Vagina (tissue), 2 donors: Measurements from ENCODE around the gene DCHS2. TPM values are rescaled to one million over a fixed set of nuclear protein-coding genes. Genes with fewer than 3 reads are reported as not detected.

Source experiments
- DNase-seq, 2 donors: peaks; one replicate each; pipeline ENCODE4 v3.0.0-alpha.2; 2017; ENCODE audit errors: extremely low spot score in 2 of 2
- H3K27ac ChIP-seq: fragments of 200-600 bp; sonication (generic); one replicate; pipeline ENCODE4 v1.5.1; 2019
- H3K27me3 ChIP-seq: fragments of 200-600 bp; sonication (generic); one replicate; pipeline ENCODE4 v1.5.1; 2019
- H3K36me3 ChIP-seq, 2 donors: fragments of 200-600 bp; sonication (generic); one replicate each; pipeline ENCODE4 v1.5.1; 2017 to 2019
- H3K4me1 ChIP-seq: fragments of 200-600 bp; sonication (generic); one replicate; pipeline ENCODE4 v1.5.1; 2019
- H3K4me3 ChIP-seq, 2 donors: fragments of 200-600 bp; sonication (generic); 1 replicate in 1 of 2; 2 replicates in 1 of 2; pipeline ENCODE4 v1.5.1; 2016 to 2019
- H3K9me3 ChIP-seq: fragments of 200-600 bp; sonication (generic); one replicate; pipeline ENCODE4 v1.5.1; 2019
- POLR2A ChIP-seq, 2 donors: fragments of 450-650 bp; IDR thresholded peaks; one replicate each; pipeline ENCODE4 v1.6.1; 2017; ENCODE audit warnings: antibody characterized with exemption in 2 of 2, mild to moderate bottlenecking in 2 of 2, moderate library complexity in 2 of 2
- POLR2AphosphoS5 ChIP-seq, 2 donors: sonication (generic); formaldehyde crosslinking; IDR thresholded peaks; one replicate each; pipeline ENCODE4 v1.9.0; 2017; ENCODE audit warnings: antibody characterized with exemption in 2 of 2, mild to moderate bottlenecking in 2 of 2, low read depth in 1 of 2; ENCODE audit not compliant: insufficient read depth in 1 of 2
- intact Hi-C: fragments of 100-400 bp; cut with DNase I; formaldehyde crosslinking; loops from one replicate; pipeline ENCODE4 v1.15.1; 2023
- total RNA-seq: library from RNA; depleted of rRNA; stranded (reverse); fragments of >200 nt; gene quantifications from one replicate; pipeline ENCODE4 v1.2.3, GENCODE V29; 2016
- TF ChIP-seq, protein P1 (sequence below), 3 experiments: fragments of 450-650 bp in 2 of 3; fragments of 200-600 bp in 1 of 3; sonication (generic) in 1 of 3; IDR thresholded peaks; one replicate each; pipeline ENCODE4 v1.5.1; 2017 to 2019; ENCODE audit warnings: antibody characterized with exemption in 3 of 3, mild to moderate bottlenecking in 2 of 3, moderate library complexity in 2 of 3

DCHS2 gene
- total RNA-seq, 1 donor from 2014 or later = 7.9 TPM

DNA sequence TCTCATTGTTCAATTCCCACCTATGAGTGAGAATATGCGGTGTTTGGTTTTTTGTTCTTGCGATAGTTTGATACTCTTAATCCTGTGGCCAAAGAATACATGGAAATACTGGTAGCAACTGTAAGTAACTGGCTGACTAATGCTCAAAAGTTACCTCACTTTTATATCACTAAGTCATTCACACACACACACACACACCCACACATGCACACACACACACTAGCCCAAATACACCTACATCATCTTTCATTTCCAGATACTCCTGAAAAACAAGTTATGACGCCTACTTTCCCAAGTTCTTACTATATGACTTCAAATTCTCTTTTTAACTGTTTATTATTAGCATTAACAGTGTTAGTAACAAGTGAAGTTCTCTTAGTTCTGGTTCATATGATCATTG lies 101.3 kb downstream of the DCHS2 start:
- Histone ChIP-seq H3K9me3 (no peaks in the 10 kb centered on the region), H3K4me1 (no peaks in the 10 kb centered on the region), H3K36me3 (no peaks in the 10 kb centered on the region), H3K27ac (no peak overlapping the region), H3K27me3 (no peaks in the 10 kb centered on the region), H3K4me3 (no peak overlapping the region)
- DNase-seq = no peak
- no peak for TF ChIP-seq POLR2AphosphoS5 (IDR thresholded peaks at IDR 0.05; ENCODE audit: insufficient read depth in 1 of 2, low read depth in 1 of 2)
- no peak for TF ChIP-seq POLR2A (IDR thresholded peaks at IDR 0.05)
- TF ChIP-seq, protein P1, sequence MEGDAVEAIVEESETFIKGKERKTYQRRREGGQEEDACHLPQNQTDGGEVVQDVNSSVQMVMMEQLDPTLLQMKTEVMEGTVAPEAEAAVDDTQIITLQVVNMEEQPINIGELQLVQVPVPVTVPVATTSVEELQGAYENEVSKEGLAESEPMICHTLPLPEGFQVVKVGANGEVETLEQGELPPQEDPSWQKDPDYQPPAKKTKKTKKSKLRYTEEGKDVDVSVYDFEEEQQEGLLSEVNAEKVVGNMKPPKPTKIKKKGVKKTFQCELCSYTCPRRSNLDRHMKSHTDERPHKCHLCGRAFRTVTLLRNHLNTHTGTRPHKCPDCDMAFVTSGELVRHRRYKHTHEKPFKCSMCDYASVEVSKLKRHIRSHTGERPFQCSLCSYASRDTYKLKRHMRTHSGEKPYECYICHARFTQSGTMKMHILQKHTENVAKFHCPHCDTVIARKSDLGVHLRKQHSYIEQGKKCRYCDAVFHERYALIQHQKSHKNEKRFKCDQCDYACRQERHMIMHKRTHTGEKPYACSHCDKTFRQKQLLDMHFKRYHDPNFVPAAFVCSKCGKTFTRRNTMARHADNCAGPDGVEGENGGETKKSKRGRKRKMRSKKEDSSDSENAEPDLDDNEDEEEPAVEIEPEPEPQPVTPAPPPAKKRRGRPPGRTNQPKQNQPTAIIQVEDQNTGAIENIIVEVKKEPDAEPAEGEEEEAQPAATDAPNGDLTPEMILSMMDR (IDR thresholded peaks at IDR 0.05) = no peak
- intact Hi-C loops = no loop called here

DNA sequence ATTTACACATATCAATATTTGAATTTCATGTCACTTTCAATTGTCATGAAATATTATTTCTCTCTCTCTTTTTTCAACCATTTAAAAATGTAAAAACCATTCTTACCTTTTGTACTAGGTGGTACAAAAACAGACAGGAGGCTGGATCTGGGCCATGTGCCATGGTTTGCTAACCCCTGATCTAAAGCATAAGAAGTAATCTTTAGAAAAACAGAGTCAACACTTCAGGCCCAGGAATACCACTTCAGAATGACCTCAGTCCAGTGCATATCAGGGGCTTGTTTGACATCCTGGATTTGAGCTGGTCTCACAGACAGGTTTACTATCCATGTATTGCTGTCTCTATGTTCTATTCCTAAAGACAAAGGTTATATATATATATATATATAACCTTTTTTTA lies 102.5 kb downstream of the DCHS2 start:
- Histone ChIP-seq H3K9me3 (no peaks in the 10 kb centered on the region), H3K36me3 (no peaks in the 10 kb centered on the region), H3K27ac (no peak overlapping the region), H3K27me3 (no peaks in the 10 kb centered on the region), H3K4me1 (no peaks in the 10 kb centered on the region), H3K4me3 (no peak overlapping the region)
- intact Hi-C loops = no loop called here
- TF ChIP-seq, protein P1 (IDR thresholded peaks at IDR 0.05) = no peak
- no peak for TF ChIP-seq POLR2AphosphoS5 (IDR thresholded peaks at IDR 0.05; ENCODE audit: insufficient read depth in 1 of 2, low read depth in 1 of 2)
- no peak for TF ChIP-seq POLR2A (IDR thresholded peaks at IDR 0.05)
- DNase-seq = no peak

DNA sequence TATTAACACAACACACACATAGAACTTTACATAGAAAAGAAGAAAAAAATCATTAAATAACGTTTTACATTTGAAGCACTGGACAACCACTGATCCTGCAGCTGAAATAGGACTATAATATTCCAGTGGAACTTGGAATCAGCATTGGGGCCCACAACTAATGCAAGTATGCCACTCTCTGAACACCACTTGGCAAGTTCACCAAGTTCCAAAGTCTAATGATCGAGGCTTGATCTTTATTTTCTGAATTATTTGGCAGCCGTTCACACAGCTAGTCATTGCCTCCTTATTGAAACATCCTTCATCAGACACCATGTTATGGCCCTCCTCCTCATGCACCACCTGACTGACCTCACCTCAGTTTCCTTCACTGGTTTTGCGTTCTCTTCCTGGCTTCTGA lies 107.6 kb downstream of the DCHS2 start:
- no peaks in the 10 kb centered on the region for H3K4me1 ChIP-seq
- no peak for TF ChIP-seq POLR2A (IDR thresholded peaks at IDR 0.05)
- no peak for TF ChIP-seq POLR2AphosphoS5 (IDR thresholded peaks at IDR 0.05; ENCODE audit: insufficient read depth in 1 of 2, low read depth in 1 of 2)
- TF ChIP-seq, protein P1 (IDR thresholded peaks at IDR 0.05) = no peak
- no peaks in the 10 kb centered on the region for H3K9me3 ChIP-seq
- intact Hi-C loops = no loop called here
- no peak overlapping the region for H3K27ac ChIP-seq
- no peak for DNase-seq
- H3K36me3 ChIP-seq = no peaks in the 10 kb centered on the region
- H3K27me3 ChIP-seq = no peaks in the 10 kb centered on the region
- no peak overlapping the region for H3K4me3 ChIP-seq

DNA sequence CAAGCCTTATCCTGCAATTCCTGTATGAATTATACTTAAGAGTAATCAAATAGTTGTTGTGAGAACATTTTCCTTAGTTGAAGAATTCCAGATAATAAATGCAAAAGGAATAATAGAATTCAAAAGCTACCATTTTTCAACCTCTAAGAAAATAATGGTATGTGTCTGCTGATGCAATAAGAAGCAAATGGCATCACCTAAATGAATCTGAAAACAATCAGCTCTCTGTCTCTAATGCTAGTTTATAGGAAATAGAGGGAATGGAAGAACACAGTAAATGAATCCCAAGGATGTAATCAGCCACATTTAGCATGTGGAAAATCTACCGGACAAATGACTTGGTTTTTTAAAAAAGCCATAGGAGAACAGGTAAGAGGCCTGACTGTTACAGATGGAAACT lies 115.1 kb downstream of the DCHS2 start:
- Histone ChIP-seq H3K36me3 (no peaks in the 10 kb centered on the region), H3K9me3 (no peaks in the 10 kb centered on the region), H3K27me3 (no peaks in the 10 kb centered on the region), H3K4me3 (no peak overlapping the region), H3K27ac (no peak overlapping the region), H3K4me1 (no peaks in the 10 kb centered on the region)
- intact Hi-C loops = no loop called here
- TF ChIP-seq, protein P1 (IDR thresholded peaks at IDR 0.05) = no peak
- no peak for TF ChIP-seq POLR2AphosphoS5 (IDR thresholded peaks at IDR 0.05; ENCODE audit: insufficient read depth in 1 of 2, low read depth in 1 of 2)
- no peak for TF ChIP-seq POLR2A (IDR thresholded peaks at IDR 0.05)
- DNase-seq = no peak

DNA sequence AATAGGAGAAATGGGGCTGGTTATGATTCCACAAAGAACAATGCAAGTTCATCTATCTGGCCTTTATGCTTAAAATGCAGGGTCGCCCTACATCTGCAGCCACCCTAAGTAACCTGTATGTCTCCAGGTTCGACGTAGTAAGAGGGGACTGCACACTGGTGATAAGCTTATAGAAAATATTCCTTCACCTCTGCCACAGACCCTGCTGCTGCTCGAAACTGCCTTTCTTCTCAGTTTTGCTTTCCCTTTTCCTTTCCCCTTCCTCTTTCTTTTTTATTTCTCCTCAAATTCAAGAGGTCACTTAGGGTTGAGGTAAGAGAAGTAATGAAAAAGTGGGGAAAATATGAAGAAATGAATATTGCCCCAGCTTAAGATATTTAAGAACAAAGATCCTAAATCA lies 123.5 kb downstream of the DCHS2 start:
- no peak overlapping the region for H3K4me3 ChIP-seq
- H3K27me3 ChIP-seq = no peaks in the 10 kb centered on the region
- H3K9me3 ChIP-seq = no peaks in the 10 kb centered on the region
- H3K36me3 ChIP-seq = no peaks in the 10 kb centered on the region
- intact Hi-C loops = no loop called here
- TF ChIP-seq, protein P1 (IDR thresholded peaks at IDR 0.05) = no peak
- TF ChIP-seq POLR2A (IDR thresholded peaks at IDR 0.05) = no peak
- no peak for TF ChIP-seq POLR2AphosphoS5 (IDR thresholded peaks at IDR 0.05; ENCODE audit: insufficient read depth in 1 of 2, low read depth in 1 of 2)
- H3K4me1 ChIP-seq = no peaks in the 10 kb centered on the region
- no peak for DNase-seq
- no peak overlapping the region for H3K27ac ChIP-seq
